Tongue (tissue), 2 donors: ENCODE results near the gene HTT. TPM values are rescaled to one million over a fixed set of nuclear protein-coding genes. Genes with fewer than 3 reads are reported as not detected.

Source experiments
- DNase-seq: peaks from one replicate; pipeline ENCODE4 v3.0.0-alpha.2; 2015
- total RNA-seq: library from RNA; depleted of rRNA; stranded (reverse); fragments of >200 nt; gene quantifications from one replicate; pipeline ENCODE4 v1.2.3, GENCODE V29; 2014

The HTT gene
- total RNA-seq, 1 donor from 2014 or later, result 69.3 TPM

GRCh38 chr4:3174371-3175338, 100.2 kb downstream of the HTT start:
- peak; percentile 53 for DNase-seq

- DNase-seq, result peak; percentile 54
Observed at GRCh38 chr4:3176367-3177229, 102.1 kb downstream of the HTT start.

- no peak for DNase-seq
Observed at GRCh38 chr4:3177426-3177825, 102.9 kb downstream of the HTT start.

- no peak for DNase-seq
Observed at GRCh38 chr4:3177905-3178304, 103.4 kb downstream of the HTT start.

GRCh38 chr4:3178351-3178750, 103.9 kb downstream of the HTT start:
- DNase-seq, result no peak

GRCh38 chr4:3179126-3179706, 104.7 kb downstream of the HTT start:
- DNase-seq, result no peak

GRCh38 chr4:3183008-3183407, 108.5 kb downstream of the HTT start:
- DNase-seq, result no peak

GRCh38 chr4:3184725-3185124, 110.2 kb downstream of the HTT start:
- DNase-seq, result no peak

GRCh38 chr4:3186609-3187008, 112.1 kb downstream of the HTT start:
- no peak for DNase-seq

- DNase-seq, result no peak
Observed at GRCh38 chr4:3188118-3188517, 113.6 kb downstream of the HTT start.

GRCh38 chr4:3189459-3189858, 115.0 kb downstream of the HTT start:
- no peak for DNase-seq

GRCh38 chr4:3190549-3190948, 116.1 kb downstream of the HTT start:
- DNase-seq, result no peak

GRCh38 chr4:3192188-3192587, 117.7 kb downstream of the HTT start:
- no peak for DNase-seq

- no peak for DNase-seq
Observed at GRCh38 chr4:3192827-3193226, 118.3 kb downstream of the HTT start.

GRCh38 chr4:3193531-3194203, 119.2 kb downstream of the HTT start:
- DNase-seq, result peak; percentile 32

GRCh38 chr4:3196670-3197359, 122.3 kb downstream of the HTT start:
- no peak for DNase-seq

GRCh38 chr4:3197366-3198105, 123.1 kb downstream of the HTT start:
- DNase-seq, result no peak

- DNase-seq, result no peak
Observed at GRCh38 chr4:3198906-3199305, 124.4 kb downstream of the HTT start.

- peak; percentile 83 for DNase-seq
Observed at GRCh38 chr4:3199653-3200422, 125.4 kb downstream of the HTT start.
